Neutrophil (primary cell): ENCODE measurements around the gene FAAP100.

Source experiments
- H3K27ac ChIP-seq: fragments of 200-600 bp; sonication (generic); 2 replicates; pipeline ENCODE4 v1.5.1; 2016; ENCODE audit warnings: mild to moderate bottlenecking, moderate library complexity
- H3K27me3 ChIP-seq: fragments of 200-600 bp; sonication (generic); 2 replicates; pipeline ENCODE4 v1.6.0; 2016; ENCODE audit warnings: mild to moderate bottlenecking
- H3K36me3 ChIP-seq: fragments of 200-600 bp; sonication (generic); 2 replicates; pipeline ENCODE4 v1.5.1; 2017
- H3K4me1 ChIP-seq, 2 experiments: fragments of 200-600 bp in 1 of 2; sonication (generic) in 1 of 2; 1 replicate in 1 of 2; 2 replicates in 1 of 2; pipeline versions ENCODE4 v1.5.1 to v1.6.1; 2013 to 2016; ENCODE audit warnings: low read depth in 1 of 2, low read length in 1 of 2, mild to moderate bottlenecking in 1 of 2, moderate library complexity in 1 of 2; ENCODE audit not compliant: control insufficient read depth in 1 of 2, insufficient read depth in 1 of 2
- H3K4me3 ChIP-seq, 2 experiments: fragments of 200-600 bp in 1 of 2; sonication (generic) in 1 of 2; 1 replicate in 1 of 2; 2 replicates in 1 of 2; pipeline ENCODE4 v1.5.1; 2013 to 2016; ENCODE audit warnings: low read depth in 1 of 2, low read length in 1 of 2, mild to moderate bottlenecking in 1 of 2, moderate library complexity in 1 of 2
- H3K9me3 ChIP-seq: fragments of 200-600 bp; sonication (generic); 2 replicates; pipeline ENCODE4 v1.5.1; 2016
- TF ChIP-seq, protein P1 (sequence below): fragments of 200-600 bp; sonication (generic); IDR thresholded peaks from 2 replicates; pipeline ENCODE4 v1.5.1; 2016; ENCODE audit warnings: antibody characterized with exemption

FAAP100 gene

DNA sequence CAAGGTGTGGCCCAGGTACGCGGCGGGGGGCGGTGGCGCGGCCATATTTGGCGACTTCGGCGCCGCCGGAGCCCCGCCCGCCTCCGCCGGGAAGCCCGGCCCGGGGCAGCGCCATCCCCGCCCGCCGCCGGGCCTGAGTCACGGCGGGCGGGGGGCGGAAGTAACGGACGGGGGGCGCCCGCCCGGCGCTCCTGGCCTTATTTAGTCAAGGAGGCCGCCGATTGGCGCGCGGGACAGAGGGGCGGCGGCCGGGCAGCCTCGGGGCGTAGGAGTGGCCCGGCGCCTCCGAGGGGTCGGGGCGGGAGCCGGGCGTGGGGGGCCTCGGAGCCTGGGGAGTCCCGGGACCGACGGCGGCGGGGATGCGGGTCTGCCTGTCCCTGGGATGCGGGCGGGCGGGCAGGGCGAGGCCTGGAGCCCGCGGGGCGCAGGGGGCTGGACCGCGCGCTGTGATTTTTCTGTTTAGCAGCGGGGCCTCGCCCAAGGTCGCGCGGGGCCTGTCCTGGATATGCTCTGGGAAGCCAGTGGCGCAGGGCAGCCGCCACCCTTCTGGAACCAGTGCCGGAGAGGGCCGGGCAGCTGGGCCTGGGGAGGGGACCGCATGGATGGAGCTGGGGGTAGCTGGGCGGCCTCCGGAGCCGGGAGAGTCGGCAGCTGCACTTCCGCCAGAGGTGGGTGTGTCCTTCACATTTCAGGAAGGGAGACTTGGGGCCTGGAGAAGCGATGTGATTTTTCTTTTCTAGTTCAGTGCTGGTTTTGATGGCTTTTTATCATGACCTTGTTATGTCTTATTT, 37.2 kb downstream of the FAAP100 start:
- H3K4me1 ChIP-seq: peaks cover 70 to 80% of the 10 kb centered on the region in 2 experiments
- H3K9me3 ChIP-seq: no peaks in the 10 kb centered on the region
- peaks cover 19% of the 10 kb centered on the region for H3K27me3 ChIP-seq
- peak overlapping the region; percentile 95 for H3K27ac ChIP-seq
- TF ChIP-seq, protein P1, sequence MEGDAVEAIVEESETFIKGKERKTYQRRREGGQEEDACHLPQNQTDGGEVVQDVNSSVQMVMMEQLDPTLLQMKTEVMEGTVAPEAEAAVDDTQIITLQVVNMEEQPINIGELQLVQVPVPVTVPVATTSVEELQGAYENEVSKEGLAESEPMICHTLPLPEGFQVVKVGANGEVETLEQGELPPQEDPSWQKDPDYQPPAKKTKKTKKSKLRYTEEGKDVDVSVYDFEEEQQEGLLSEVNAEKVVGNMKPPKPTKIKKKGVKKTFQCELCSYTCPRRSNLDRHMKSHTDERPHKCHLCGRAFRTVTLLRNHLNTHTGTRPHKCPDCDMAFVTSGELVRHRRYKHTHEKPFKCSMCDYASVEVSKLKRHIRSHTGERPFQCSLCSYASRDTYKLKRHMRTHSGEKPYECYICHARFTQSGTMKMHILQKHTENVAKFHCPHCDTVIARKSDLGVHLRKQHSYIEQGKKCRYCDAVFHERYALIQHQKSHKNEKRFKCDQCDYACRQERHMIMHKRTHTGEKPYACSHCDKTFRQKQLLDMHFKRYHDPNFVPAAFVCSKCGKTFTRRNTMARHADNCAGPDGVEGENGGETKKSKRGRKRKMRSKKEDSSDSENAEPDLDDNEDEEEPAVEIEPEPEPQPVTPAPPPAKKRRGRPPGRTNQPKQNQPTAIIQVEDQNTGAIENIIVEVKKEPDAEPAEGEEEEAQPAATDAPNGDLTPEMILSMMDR: no peak
- H3K36me3 ChIP-seq: peaks cover 26% of the 10 kb centered on the region
- peak overlapping the region; percentile 88 to 100 for H3K4me3 ChIP-seq

GRCh38 chr17:81514489-81514738, 37.7 kb downstream of the FAAP100 start:
- Histone ChIP-seq H3K36me3 (peaks cover 31% of the 10 kb centered on the region), H3K4me1 (peaks cover 70 to 81% of the 10 kb centered on the region in 2 experiments), H3K4me3 (peak overlapping the region; percentile 88 to 100), H3K27ac (peak overlapping the region; percentile 95), H3K9me3 (no peaks in the 10 kb centered on the region), H3K27me3 (peaks cover 14% of the 10 kb centered on the region)
- TF ChIP-seq, protein P1: no peak

DNA sequence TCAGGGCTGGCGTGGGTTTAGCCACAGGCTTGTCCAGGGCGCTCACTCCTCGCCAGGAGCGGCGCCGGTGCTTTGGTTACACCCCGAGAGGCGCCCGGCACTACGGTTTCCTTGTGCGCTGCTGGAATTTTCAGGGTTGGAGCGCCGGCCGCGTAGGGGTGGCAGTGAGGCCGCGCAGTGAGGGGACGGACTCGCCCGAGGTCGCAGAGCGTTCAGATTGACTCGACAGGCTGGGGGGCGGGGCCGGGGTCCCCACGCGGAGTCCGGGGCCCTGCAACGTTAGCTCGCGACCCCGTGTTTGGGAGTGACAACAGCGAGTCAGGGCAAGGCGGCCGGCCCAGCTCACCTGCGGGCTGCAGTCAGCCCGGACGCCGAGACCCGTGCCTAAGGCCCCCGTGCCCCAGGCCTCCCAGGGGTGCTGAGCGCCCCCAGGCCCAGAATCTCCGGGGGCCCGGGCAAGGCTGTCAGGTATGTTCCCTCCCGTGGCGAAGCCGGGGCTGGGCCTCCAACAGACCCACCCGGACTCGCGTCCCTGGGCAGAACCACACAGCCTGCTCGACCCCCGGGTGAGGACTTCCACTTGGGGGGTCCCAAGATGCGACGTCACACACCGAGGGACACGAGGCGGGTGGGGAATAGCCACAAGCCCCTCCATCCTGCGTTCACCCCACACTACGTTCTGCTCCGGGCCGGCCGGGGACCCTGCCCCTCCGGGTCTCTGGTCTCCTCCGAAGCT, 38.2 kb downstream of the FAAP100 start:
- Histone ChIP-seq H3K4me3 (peak overlapping the region; percentile 88 to 100), H3K9me3 (no peaks in the 10 kb centered on the region), H3K27ac (peak overlapping the region; percentile 95), H3K27me3 (peaks cover 9% of the 10 kb centered on the region), H3K4me1 (peaks cover 70 to 81% of the 10 kb centered on the region in 2 experiments), H3K36me3 (peaks cover 36% of the 10 kb centered on the region)
- TF ChIP-seq, protein P1: no peak

DNA sequence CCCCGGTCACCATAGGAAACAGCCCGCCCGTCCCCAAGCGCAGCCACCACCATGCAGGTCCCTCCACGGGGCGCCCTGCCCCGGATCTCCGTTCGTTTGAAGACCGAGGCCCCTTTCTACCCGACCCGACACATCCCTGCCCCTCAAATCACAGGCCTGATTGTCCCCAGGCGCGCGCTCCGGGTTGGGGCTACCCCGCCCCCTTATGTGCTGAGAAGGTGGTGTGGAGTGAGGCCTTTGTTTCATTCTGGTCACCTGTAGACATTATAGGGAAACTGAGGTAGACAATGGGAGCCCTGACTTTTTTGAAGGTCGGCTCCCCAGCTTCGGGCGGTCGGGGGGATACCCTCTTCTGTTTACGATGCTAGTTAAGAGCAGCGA, 38.8 kb downstream of the FAAP100 start:
- peaks cover 7% of the 10 kb centered on the region for H3K27me3 ChIP-seq
- peak overlapping the region; percentile 88 to 100 for H3K4me3 ChIP-seq
- peaks cover 41% of the 10 kb centered on the region for H3K36me3 ChIP-seq
- TF ChIP-seq, protein P1: no peak
- H3K27ac ChIP-seq: peak overlapping the region; percentile 95
- no peaks in the 10 kb centered on the region for H3K9me3 ChIP-seq
- peaks cover 70 to 81% of the 10 kb centered on the region in 2 experiments for H3K4me1 ChIP-seq

DNA sequence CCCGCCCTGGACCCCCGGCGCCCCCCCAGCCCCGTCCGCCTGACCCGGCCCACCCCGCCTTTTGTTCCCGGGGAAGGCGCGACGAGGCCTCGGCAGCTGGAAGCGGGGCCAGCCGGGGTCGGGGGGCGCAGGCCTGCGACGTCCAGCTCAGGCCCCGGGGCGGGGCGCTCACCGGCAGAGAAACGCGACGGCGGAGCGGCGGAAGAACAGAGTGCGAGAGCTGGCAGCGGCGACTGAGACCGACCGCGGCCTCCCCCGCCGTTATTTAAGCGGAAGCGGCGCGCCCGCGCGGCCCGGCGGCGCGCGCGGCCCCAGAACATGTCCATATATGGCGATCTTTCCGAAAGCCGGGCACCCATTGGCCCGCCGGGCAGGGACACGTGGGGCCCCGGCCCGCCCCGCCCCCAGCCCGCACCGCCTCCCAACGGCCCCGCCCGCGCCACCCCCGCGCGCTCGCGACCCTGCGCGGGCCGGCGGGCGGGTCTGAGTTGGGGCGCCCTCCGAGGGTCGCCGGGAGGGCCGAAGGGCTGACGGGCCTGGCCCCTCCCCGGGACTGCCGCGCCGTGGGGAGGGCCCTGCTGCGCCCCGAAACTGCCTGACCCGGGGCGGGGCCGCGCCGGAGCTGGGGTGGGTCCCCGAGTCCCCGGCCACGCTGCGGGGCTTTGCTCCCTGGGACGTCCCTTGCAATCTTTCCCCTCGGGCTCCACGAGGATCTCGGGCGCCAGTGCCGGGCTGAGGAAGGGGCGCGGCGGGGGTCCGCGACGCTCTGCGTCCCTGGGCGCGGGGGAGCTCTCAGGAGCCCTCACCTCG, 39.4 kb downstream of the FAAP100 start, which contains the start of gene ACTG1:
Gene ACTG1 (minus strand): TSS at position 238 of the 810 bp plus-strand sequence. CDS start 445 bp downstream, outside the sequence.
- Histone ChIP-seq H3K27me3 (peaks cover under 1% of the 10 kb centered on the region), H3K9me3 (no peaks in the 10 kb centered on the region), H3K36me3 (peaks cover 41% of the 10 kb centered on the region), H3K4me3 (peak within 1 kb of the TSS; percentile 88 to 100), H3K4me1 (peaks cover 64 to 75% of the 10 kb centered on the region in 2 experiments), H3K27ac (peak within 1 kb of the TSS; percentile 95)
- TF ChIP-seq, protein P1: no peak
